ENCODE measurements around the gene DISC1.
"Not testable (repeated sequence)": the region's sequence is repeated elsewhere in the genome, so short reads cannot be mapped to it uniquely, and the experiment has no call there.

DISC1 gene

GRCh38 chr1:231865331-231865730 is 238.7 kb downstream of the DISC1 start:
- DNase-seq = no peak

- peak; percentile 64 for DNase-seq
These were observed 240.1 kb downstream of the DISC1 start for GRCh38 chr1:231866392-231867331.

- DNase-seq = no peak
These were observed 241.0 kb downstream of the DISC1 start for GRCh38 chr1:231867607-231868006.

- DNase-seq = no peak
These were observed 242.8 kb downstream of the DISC1 start for GRCh38 chr1:231869364-231869763.

GRCh38 chr1:231871471-231871870 is 244.9 kb downstream of the DISC1 start:
- DNase-seq = no peak

GRCh38 chr1:231871878-231872277 is 245.3 kb downstream of the DISC1 start:
- no peak for DNase-seq

- no peak for DNase-seq
These were observed 245.9 kb downstream of the DISC1 start for GRCh38 chr1:231872461-231872910.

- DNase-seq = no peak
These were observed 252.1 kb downstream of the DISC1 start for GRCh38 chr1:231878737-231879136.

GRCh38 chr1:231879296-231879695 is 252.7 kb downstream of the DISC1 start:
- DNase-seq = no peak

GRCh38 chr1:231882333-231882732 is 255.7 kb downstream of the DISC1 start:
- no peak for DNase-seq

- DNase-seq = no peak
These were observed 256.2 kb downstream of the DISC1 start for GRCh38 chr1:231882790-231883189.

GRCh38 chr1:231883382-231883781 is 256.8 kb downstream of the DISC1 start:
- DNase-seq = no peak

- DNase-seq = no peak
These were observed 258.7 kb downstream of the DISC1 start for GRCh38 chr1:231885209-231885854.

- DNase-seq = no peak
These were observed 260.6 kb downstream of the DISC1 start for GRCh38 chr1:231887166-231887565.

GRCh38 chr1:231887866-231888265 is 261.3 kb downstream of the DISC1 start:
- no peak for DNase-seq

- DNase-seq = no peak
These were observed 264.2 kb downstream of the DISC1 start for GRCh38 chr1:231890791-231891190.

GRCh38 chr1:231893400-231894102 is 267.0 kb downstream of the DISC1 start:
- no peak for DNase-seq

GRCh38 chr1:231896806-231897205 is 270.2 kb downstream of the DISC1 start:
- no peak for DNase-seq

- DNase-seq = no peak
These were observed 272.5 kb downstream of the DISC1 start for GRCh38 chr1:231899046-231899445.

GRCh38 chr1:231899713-231900435 is 273.3 kb downstream of the DISC1 start:
- no peak for DNase-seq

- DNase-seq = no peak
These were observed 277.0 kb downstream of the DISC1 start for GRCh38 chr1:231903586-231904081.

GRCh38 chr1:231907310-231907709 is 280.7 kb downstream of the DISC1 start:
- DNase-seq = not testable (repeated sequence)

GRCh38 chr1:231913493-231913892 is 286.9 kb downstream of the DISC1 start:
- no peak for DNase-seq
